HepG2 (cell line): Measurements from ENCODE around the gene COPS6. TPM values are rescaled to one million over a fixed set of nuclear protein-coding genes. Genes with fewer than 3 reads are reported as not detected.

ENCODE experiments used
- KDM3A ChIP-seq: IDR thresholded peaks from 2 replicates; pipeline ENCODE4 v1.6.1; 2018; ENCODE audit warnings: low read depth, missing compliant biosample characterization
- NR2F2 ChIP-seq: IDR thresholded peaks from 2 replicates; pipeline ENCODE4 v1.6.1; 2012; ENCODE audit warnings: low read depth, inconsistent platforms, borderline replicate concordance
- SIX4 ChIP-seq: sonication (generic); formaldehyde crosslinking; IDR thresholded peaks from 2 replicates; pipeline ENCODE4 v1.4.0; 2020; ENCODE audit warnings: missing genetic modification reagents
- SKI ChIP-seq: fragments of 450-650 bp; IDR thresholded peaks from one replicate; pipeline ENCODE4 v1.6.1; 2018; ENCODE audit warnings: mild to moderate bottlenecking; ENCODE audit not compliant: partially characterized antibody
- TOE1 ChIP-seq: sonication (generic); formaldehyde crosslinking; IDR thresholded peaks from 2 replicates; pipeline ENCODE4 v1.4.0; 2020; ENCODE audit warnings: mild to moderate bottlenecking, missing genetic modification reagents
- YEATS4 ChIP-seq: sonication (generic); formaldehyde crosslinking; IDR thresholded peaks from 2 replicates; pipeline ENCODE4 v1.4.0; 2020; ENCODE audit warnings: missing genetic modification reagents, borderline replicate concordance
- ZNF256 ChIP-seq: sonication (generic); formaldehyde crosslinking; conservative IDR thresholded peaks from 2 replicates; pipeline ENCODE4 v1.4.0; 2020; ENCODE audit warnings: missing genetic modification reagents
- ZNF775 ChIP-seq: sonication (generic); formaldehyde crosslinking; IDR thresholded peaks from 2 replicates; pipeline ENCODE4 v1.4.0; 2020; ENCODE audit warnings: missing genetic modification reagents, mild to moderate bottlenecking, moderate library complexity, borderline replicate concordance
- polyA plus RNA-seq, 8 experiments: library from polyadenylated mRNA; depleted of rRNA in 3 of 8; stranded (reverse) in 7 of 8; unstranded in 1 of 8; fragments of >200 nt; fragmentation: Illumina TruSeq in 4 of 8; extraction: Trizol in 4 of 8; gene quantifications; 2 replicates each; pipeline versions ENCODE4 v1.2.1 to v1.2.3, GENCODE V29; 2011 to 2016; ENCODE audit warnings: low read depth in 4 of 8, missing spikeins in 1 of 8, mixed read lengths in 1 of 8; ENCODE audit not compliant: insufficient read depth in 1 of 8
- total RNA-seq, 5 experiments: library from RNA; depleted of rRNA; stranded (reverse); fragments of >200 nt; fragmentation: Illumina TruSeq; extraction: Trizol; gene quantifications; 2 replicates each; pipeline ENCODE4 v1.2.3, GENCODE V29; 2016; ENCODE audit warnings: low read depth in 1 of 5
- TF ChIP-seq, protein P1 (sequence below): sonication (generic); formaldehyde crosslinking; IDR thresholded peaks from 2 replicates; pipeline ENCODE4 v1.4.0; 2020; ENCODE audit warnings: mild to moderate bottlenecking, low read depth, missing genetic modification reagents
- TF ChIP-seq, protein P2 (sequence below): sonication (generic); formaldehyde crosslinking; IDR thresholded peaks from 2 replicates; pipeline ENCODE4 v1.5.1; 2020; ENCODE audit warnings: missing genetic modification reagents, mild to moderate bottlenecking, borderline replicate concordance
- TF ChIP-seq, protein P3 (sequence below): sonication (generic); formaldehyde crosslinking; IDR thresholded peaks from 2 replicates; pipeline ENCODE4 v1.4.0; 2020; ENCODE audit warnings: missing genetic modification reagents
- TF ChIP-seq, protein P4 (sequence below): sonication (generic); formaldehyde crosslinking; IDR thresholded peaks from 2 replicates; pipeline ENCODE4 v1.8.1; 2022; ENCODE audit warnings: mild to moderate bottlenecking, missing genetic modification reagents
- TF ChIP-seq, protein P5 (sequence below): sonication (generic); formaldehyde crosslinking; IDR thresholded peaks from 2 replicates; pipeline ENCODE4 v1.4.0; 2020; ENCODE audit warnings: low read depth, missing genetic modification reagents
- TF ChIP-seq, protein P6 (sequence below): sonication (generic); formaldehyde crosslinking; IDR thresholded peaks from 2 replicates; pipeline ENCODE4 v1.9.0; 2021; ENCODE audit warnings: missing genetic modification reagents, borderline replicate concordance

COPS6 gene
- total and polyA plus RNA-seq, 2 of the 13 experiments (the other 11 are each of a cell fraction or from before 2014, with no cell fraction given): 33.4 to 117 TPM

DNA sequence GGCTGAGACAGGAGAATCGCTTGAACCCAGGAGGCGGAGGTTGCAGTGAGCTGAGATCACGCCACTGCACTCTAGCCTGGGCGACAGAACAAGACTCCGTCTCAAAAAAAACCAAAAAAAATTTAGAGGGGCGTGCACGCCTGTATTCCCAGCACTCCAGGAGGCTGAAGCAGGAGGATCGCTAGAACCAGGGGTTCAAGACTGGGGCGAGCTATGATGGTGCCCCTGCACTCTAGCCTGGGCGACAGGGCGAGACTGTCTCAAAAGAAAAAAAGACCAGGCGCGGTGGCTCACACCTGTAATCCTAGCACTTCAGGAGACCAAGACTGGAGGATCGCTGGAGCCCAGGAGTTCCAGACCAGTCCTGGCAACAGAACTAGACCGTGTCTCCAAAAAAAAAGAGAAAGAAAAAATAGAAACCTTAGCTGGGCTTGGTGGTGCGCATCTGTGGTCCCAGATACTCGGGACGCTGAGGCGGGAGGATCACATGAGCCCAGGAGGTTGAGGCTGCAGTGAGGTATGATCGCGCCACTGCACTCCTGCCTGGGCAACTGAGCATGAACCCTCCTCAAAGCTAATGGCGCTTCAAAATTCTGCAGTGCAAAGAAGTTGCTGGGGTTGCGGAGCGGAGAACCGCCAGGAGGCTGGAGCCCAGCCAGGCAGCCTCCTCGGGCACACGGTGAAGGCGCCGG is 37.6 kb downstream of the COPS6 start (continued):
- TF ChIP-seq NR2F2 (no peak), KDM3A (CRISPR knock-in tag) (0 out of 2 replicates have a peak, but pooled peaks have one; percentile 37), ZNF256 (CRISPR knock-in tag) (no peak), ZNF775 (CRISPR knock-in tag) (no peak), YEATS4 (CRISPR knock-in tag) (no peak), TOE1 (no peak), SIX4 (0 out of 2 replicates have a peak, but pooled peaks have one; percentile 11), SKI (peak; percentile 8)
- TF ChIP-seq, protein P1, sequence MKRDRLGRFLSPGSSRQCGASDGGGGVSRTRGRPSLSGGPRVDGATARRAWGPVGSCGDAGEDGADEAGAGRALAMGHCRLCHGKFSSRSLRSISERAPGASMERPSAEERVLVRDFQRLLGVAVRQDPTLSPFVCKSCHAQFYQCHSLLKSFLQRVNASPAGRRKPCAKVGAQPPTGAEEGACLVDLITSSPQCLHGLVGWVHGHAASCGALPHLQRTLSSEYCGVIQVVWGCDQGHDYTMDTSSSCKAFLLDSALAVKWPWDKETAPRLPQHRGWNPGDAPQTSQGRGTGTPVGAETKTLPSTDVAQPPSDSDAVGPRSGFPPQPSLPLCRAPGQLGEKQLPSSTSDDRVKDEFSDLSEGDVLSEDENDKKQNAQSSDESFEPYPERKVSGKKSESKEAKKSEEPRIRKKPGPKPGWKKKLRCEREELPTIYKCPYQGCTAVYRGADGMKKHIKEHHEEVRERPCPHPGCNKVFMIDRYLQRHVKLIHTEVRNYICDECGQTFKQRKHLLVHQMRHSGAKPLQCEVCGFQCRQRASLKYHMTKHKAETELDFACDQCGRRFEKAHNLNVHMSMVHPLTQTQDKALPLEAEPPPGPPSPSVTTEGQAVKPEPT (CRISPR knock-in tag): 0 out of 2 replicates have a peak, but pooled peaks have one; percentile 1
- TF ChIP-seq, protein P2, sequence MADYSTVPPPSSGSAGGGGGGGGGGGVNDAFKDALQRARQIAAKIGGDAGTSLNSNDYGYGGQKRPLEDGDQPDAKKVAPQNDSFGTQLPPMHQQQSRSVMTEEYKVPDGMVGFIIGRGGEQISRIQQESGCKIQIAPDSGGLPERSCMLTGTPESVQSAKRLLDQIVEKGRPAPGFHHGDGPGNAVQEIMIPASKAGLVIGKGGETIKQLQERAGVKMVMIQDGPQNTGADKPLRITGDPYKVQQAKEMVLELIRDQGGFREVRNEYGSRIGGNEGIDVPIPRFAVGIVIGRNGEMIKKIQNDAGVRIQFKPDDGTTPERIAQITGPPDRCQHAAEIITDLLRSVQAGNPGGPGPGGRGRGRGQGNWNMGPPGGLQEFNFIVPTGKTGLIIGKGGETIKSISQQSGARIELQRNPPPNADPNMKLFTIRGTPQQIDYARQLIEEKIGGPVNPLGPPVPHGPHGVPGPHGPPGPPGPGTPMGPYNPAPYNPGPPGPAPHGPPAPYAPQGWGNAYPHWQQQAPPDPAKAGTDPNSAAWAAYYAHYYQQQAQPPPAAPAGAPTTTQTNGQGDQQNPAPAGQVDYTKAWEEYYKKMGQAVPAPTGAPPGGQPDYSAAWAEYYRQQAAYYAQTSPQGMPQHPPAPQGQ: no peak
- TF ChIP-seq, protein P3, sequence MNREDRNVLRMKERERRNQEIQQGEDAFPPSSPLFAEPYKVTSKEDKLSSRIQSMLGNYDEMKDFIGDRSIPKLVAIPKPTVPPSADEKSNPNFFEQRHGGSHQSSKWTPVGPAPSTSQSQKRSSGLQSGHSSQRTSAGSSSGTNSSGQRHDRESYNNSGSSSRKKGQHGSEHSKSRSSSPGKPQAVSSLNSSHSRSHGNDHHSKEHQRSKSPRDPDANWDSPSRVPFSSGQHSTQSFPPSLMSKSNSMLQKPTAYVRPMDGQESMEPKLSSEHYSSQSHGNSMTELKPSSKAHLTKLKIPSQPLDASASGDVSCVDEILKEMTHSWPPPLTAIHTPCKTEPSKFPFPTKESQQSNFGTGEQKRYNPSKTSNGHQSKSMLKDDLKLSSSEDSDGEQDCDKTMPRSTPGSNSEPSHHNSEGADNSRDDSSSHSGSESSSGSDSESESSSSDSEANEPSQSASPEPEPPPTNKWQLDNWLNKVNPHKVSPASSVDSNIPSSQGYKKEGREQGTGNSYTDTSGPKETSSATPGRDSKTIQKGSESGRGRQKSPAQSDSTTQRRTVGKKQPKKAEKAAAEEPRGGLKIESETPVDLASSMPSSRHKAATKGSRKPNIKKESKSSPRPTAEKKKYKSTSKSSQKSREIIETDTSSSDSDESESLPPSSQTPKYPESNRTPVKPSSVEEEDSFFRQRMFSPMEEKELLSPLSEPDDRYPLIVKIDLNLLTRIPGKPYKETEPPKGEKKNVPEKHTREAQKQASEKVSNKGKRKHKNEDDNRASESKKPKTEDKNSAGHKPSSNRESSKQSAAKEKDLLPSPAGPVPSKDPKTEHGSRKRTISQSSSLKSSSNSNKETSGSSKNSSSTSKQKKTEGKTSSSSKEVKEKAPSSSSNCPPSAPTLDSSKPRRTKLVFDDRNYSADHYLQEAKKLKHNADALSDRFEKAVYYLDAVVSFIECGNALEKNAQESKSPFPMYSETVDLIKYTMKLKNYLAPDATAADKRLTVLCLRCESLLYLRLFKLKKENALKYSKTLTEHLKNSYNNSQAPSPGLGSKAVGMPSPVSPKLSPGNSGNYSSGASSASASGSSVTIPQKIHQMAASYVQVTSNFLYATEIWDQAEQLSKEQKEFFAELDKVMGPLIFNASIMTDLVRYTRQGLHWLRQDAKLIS (CRISPR knock-in tag): no peak
- TF ChIP-seq, protein P4, sequence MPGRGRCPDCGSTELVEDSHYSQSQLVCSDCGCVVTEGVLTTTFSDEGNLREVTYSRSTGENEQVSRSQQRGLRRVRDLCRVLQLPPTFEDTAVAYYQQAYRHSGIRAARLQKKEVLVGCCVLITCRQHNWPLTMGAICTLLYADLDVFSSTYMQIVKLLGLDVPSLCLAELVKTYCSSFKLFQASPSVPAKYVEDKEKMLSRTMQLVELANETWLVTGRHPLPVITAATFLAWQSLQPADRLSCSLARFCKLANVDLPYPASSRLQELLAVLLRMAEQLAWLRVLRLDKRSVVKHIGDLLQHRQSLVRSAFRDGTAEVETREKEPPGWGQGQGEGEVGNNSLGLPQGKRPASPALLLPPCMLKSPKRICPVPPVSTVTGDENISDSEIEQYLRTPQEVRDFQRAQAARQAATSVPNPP (CRISPR knock-in tag): no peak
- TF ChIP-seq, protein P5, sequence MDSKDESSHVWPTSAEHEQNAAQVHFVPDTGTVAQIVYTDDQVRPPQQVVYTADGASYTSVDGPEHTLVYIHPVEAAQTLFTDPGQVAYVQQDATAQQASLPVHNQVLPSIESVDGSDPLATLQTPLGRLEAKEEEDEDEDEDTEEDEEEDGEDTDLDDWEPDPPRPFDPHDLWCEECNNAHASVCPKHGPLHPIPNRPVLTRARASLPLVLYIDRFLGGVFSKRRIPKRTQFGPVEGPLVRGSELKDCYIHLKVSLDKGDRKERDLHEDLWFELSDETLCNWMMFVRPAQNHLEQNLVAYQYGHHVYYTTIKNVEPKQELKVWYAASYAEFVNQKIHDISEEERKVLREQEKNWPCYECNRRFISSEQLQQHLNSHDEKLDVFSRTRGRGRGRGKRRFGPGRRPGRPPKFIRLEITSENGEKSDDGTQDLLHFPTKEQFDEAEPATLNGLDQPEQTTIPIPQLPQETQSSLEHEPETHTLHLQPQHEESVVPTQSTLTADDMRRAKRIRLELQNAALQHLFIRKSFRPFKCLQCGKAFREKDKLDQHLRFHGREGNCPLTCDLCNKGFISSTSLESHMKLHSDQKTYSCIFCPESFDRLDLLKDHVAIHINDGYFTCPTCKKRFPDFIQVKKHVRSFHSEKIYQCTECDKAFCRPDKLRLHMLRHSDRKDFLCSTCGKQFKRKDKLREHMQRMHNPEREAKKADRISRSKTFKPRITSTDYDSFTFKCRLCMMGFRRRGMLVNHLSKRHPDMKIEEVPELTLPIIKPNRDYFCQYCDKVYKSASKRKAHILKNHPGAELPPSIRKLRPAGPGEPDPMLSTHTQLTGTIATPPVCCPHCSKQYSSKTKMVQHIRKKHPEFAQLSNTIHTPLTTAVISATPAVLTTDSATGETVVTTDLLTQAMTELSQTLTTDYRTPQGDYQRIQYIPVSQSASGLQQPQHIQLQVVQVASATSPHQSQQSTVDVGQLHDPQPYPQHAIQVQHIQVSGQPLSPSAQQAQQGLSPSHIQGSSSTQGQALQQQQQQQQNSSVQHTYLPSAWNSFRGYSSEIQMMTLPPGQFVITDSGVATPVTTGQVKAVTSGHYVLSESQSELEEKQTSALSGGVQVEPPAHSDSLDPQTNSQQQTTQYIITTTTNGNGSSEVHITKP (CRISPR knock-in tag): no peak
- TF ChIP-seq, protein P6, sequence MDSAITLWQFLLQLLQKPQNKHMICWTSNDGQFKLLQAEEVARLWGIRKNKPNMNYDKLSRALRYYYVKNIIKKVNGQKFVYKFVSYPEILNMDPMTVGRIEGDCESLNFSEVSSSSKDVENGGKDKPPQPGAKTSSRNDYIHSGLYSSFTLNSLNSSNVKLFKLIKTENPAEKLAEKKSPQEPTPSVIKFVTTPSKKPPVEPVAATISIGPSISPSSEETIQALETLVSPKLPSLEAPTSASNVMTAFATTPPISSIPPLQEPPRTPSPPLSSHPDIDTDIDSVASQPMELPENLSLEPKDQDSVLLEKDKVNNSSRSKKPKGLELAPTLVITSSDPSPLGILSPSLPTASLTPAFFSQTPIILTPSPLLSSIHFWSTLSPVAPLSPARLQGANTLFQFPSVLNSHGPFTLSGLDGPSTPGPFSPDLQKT (CRISPR knock-in tag): no peak
